Cerebellar nuclear complex (tissue), 1 donor: Measurements from ENCODE around the gene KIRREL1.

Source experiments
- DNase-seq, 2 experiments: peaks; one replicate each; lab custom pipeline; 2025; lab: John Stamatoyannopoulos, UW

The KIRREL1 gene

DNA sequence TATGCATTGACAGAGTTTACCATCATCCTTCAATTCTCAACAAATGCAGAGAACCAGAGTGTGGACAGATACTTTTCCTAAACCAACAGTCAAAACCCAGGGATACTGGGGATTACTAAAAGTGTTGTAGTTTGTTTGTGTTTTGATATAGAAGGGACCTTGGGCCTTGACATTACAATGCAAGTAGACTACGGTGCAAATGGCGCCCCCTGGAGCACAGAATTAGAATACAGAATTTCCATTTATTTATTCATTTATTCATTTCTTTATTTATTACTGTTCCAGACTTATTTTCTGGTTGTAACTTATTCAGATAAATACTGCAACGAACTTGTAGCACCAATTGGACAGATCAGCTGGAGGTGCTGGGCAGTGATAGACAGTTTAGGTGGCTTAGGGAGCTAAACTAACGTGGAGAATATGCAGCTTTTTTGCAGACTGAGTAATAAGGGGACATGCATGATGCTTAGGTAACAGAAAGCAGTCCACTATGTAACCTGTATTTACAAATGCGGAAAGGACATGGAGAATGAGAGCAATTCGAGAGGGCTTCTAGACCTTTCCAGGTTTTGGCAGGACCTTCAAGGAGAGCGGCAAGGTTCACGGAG is 42.6 kb downstream of the KIRREL1 start:
- no peak for DNase-seq

DNA sequence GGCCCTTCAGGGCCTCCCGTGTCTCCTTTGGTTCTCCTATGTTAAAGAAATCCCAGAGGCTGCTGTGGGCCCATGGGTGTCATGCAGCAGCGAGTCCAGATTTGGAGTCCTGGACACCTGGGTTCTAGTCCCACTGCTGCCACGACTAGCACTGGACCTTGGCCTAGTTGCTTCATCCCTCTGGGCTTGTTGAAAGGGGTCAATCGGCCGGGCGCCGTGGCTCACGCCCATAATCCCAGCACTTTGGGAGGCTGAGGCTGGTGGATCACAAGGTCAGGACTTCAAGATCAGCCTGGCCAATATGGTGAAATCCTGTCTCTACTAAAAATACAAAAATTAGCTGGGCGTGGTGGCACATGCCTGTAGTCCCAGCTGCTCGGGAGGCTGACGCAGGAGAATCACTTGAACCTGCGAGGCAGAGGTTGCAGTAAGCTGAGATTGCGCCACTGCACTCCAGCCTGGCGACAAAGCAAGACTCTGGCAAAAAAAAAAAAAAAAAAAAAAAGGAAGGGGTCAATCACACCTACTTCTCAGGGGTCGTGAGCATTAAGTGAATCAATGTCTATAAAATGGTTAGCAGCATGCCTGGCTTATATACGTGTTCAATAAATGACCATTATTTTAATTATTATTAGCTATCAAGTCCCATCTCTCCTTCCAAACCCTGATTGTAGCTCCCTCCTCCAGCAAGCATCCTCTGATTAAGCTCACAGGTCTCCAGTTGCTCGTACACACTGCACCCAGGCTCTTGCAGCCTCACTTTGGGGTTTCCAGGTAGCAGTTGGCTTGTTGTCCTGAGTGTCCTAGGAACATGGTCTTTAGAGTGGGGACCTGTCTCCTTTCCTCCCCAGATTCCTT is 43.8 kb downstream of the KIRREL1 start:
- no peak for DNase-seq

DNA sequence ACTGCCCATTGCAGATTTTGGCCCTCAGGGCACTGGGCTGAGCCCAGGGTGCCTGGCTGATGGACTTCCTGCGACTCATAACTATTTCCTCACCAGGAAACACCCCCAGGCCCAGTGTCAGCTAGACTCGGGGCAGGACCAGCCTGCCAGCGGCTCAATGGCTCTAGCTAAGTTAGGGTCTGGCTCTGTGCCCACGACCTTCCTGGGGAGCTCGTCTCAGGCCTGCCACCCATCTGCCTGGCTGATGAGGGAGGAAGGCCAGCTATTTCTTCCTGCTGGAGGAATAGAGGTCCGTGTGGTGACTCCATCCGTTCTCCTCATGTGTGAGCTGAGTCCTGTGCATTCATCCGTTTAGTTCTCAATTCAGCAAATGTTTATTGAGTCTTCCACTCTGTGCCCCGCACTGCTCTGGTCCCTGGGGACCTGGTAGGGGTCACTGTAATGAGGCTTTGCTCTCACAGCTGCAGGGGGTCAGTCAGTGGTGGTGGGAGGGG is 44.5 kb downstream of the KIRREL1 start:
- no peak for DNase-seq

DNA sequence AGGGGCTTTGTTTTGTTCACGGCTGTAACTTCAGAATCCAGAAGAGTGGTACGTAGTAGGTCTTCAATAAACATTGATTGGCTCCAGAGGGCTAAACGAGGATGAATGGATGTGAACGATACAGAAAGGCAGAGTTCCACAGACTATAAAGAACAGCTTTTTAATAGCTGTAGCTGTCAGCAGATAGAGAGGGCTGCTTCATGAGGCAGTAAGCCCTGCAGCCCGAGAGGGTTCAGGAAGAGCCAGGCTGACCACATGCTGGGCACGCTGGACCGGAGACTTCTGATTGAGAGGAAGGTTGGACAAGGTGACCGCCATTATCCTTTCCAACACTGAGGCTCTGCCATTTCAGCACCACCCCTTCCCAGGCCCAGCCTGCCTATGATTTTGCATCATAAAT is 45.3 kb downstream of the KIRREL1 start:
- DNase-seq, result no peak

DNA sequence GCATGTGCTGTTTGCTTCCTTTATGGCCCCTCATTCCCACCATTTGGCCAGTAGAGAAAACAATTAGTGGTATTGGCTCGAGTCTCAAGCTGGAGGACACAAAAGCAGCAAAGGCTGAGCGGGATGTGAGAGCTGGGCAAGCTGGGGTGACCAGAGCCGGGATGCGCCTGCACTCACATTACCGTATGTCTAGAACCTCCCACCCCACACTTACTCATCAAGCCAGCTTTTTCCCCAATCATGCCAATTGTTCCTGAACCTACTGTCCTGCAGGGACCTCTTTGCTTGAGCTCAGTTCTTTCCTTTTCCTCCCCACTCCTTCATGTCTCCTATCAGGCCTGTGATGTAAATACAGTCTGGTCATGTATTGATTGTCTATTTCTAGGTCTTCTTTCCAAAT is 45.9 kb downstream of the KIRREL1 start:
- DNase-seq, result no peak

DNA sequence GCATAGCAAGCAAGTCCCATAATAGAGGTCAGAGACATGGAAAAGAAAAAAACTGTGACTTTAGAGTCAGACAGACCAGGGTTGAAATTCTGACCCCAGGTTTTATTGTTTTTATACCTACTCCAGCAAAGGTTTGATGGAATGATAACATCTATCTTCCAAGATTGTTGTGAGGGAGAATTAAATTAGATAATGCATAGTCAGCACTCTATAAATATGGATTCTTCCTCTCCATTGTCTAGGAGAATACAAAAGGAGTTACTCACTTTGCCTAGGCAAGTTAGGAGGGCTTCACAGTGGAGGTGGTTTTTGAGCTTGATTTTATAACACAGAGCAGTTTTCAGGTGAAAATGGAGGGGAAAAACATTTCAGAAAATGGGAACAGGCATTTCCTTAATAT is 46.9 kb downstream of the KIRREL1 start:
- no peak for DNase-seq

DNA sequence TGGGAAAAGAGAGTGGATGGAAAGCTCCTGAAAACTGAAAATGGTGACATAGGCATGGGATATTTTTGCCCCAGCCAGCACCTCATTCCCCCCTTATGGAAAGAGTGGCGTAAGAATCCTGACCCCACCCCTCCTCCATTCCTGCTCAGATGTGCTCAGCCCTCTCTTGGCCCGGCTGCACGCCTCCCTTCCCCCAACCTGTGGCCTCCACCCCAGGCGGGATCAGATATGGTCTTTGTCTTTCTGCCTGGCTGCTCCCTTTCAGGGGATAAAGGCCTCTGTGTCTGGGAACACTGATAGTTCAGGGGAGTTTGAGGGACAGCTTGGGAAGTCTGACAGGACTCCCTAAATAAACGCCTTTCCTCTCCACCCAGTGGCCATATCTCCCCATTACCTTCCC is 49.8 kb downstream of the KIRREL1 start:
- DNase-seq, result no peak

DNA sequence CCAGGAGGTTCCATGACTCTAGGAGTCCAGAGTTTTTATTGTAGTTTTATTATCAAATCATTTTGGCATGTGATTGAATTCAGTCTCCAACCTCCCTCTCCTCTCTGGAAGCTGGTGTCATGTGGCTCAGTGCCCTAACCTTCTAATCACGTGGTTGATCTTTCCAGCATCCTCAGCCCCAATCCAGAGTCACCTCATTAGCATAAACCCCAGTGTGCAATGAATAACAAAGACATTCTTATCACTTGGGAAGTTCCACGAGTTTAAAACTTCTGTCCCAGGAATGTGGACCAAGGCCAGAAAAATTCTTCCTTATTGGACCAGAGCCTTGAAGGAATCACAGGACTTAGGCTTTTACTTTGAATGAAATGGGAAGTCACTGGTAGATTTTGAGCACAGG is 52.2 kb downstream of the KIRREL1 start:
- DNase-seq, result no peak

DNA sequence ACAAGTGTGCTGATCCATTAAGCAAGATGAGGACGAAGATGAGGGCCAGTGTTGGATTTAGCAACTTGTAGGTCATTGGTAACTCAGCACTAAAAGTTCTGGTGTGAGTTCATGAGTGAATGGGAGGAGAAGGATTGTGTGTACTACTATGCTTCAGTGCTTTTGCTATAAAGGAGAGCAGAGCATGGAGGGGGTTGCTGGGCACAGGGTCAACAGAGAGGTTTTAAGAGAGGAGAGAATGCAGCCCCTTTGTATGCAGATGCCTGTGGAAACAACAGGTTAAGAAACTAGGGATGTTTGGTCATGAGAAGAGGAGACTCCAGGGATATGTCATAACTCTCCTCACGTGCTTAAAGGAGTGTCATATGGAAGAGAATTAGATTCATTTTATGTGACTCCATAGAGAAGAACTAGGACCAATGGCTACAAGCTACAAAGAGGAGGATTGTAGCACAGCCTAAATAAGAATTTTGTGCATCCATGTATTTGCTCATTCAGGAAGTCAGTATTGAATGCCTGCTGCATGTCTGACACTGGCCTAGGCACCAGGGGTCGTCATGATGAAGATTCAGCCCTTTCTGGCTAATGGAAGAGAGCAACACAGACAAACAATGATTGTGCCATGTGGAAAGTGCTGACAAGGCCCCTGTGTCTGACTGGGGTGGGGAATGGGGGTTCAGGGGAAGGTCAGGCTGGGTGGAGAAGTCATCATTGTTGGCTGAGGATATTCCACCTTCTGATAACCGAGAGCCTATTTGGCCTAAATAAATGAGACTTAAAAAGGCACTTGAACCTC is 53.5 kb downstream of the KIRREL1 start:
- DNase-seq, result no peak

DNA sequence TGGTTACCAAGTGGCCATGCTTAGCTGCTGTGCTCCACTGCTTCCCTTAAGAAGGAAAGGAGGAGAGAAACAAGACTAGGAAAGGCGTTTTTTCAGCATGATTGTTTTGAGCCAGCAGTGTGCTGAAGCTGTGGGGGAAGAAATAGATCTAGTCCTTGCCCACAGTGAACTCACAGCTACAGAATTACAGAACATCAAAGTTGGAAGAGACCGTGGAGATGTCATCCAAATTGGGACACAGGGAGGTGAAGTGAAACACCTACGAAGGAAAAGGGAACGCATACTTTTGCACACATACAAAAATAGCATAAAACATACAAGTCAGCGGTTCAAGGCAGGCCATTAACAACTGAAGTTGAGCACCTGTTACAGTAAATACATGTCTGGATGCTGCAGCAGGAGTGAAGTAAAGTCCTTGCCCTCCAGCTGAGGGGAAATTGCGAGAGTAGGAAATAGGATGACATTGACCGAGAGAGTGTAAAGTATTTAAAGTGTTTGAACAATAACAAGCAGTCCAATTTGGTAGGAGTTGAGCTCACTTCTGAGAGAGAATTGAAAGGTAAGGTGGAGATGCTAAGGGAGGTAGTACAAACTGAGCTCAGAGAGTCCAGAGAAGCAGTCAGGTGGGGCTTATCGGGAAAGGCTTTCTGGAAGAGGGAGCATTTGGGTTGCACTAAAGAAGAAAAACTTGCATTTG is 55.1 kb downstream of the KIRREL1 start:
- no peak for DNase-seq

DNA sequence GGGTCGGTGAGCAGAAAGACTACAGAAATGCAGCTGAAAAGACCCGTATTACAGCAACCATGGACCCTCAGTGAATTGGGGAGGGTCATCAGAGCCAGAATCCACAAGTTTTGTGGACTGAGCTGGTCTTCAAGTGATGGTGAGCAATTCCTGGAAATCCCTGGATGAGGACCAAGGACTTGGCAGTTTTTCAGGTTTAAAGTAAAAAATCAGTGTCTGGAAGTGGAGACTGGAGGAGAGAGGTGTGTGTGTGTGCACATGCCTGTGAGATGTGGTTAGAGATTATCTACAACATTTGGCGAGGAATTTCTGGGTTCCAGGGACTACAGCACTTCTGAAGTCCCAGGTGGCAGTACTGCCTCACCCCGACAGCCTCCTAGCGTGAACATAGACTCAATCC is 56.4 kb downstream of the KIRREL1 start:
- DNase-seq, result no peak

DNA sequence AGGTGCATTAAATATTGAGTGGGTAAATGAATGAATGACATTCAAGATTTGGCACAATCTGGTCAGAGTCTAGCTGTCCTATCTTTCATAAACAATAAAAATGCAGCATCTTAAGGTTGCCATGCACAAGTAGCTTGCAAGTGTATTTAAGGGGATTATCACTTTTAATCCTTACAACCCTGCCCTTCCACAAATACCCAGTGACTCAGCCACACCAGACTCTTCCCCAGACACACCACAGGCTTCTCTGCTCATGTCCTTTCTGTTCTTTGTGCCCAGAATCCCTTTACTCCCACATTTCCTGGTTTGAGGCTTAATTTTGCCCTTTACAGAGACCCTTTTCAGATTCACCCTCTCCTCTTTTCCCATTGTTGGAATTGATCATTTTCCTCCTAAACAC is 59.8 kb downstream of the KIRREL1 start:
- DNase-seq, result no peak

DNA sequence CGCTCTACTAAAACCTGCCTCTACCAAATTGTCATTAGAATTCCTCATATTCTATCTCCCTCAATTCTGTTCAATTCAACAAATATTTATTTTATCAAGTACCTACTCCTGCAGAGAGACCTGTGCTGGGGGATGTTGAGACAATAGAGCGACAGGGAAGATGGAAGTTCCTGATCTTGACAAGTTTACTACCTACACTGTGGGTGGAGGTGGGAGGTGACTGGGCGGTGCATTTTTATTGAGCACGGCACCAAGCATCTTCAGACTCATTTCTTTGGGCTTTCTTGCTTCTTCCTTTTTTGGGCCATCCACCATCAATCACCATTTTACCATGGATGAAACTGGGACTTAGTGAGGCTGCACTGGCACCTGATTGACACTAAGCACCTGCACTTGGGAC is 61.3 kb downstream of the KIRREL1 start:
- no peak for DNase-seq

DNA sequence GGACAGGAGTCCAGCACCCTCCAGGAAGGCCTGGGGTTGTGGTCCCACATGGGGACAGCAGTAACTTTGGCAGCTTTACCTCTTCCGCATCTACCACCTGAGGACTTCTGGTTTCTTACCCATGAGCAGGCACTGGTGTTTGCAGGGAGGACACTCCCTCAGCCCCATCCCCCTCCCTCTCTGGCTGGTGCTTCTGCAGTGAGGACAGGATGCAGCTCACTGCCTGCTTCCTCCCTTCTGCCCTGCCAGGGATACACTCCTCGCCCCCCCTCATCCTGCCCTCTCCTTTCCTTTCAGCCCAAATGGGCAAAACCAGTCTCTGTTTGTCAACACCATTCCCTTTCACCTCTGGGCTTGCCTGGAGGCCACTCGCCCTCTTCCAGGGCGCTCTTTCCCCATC is 62.4 kb downstream of the KIRREL1 start:
- DNase-seq, result no peak

DNA sequence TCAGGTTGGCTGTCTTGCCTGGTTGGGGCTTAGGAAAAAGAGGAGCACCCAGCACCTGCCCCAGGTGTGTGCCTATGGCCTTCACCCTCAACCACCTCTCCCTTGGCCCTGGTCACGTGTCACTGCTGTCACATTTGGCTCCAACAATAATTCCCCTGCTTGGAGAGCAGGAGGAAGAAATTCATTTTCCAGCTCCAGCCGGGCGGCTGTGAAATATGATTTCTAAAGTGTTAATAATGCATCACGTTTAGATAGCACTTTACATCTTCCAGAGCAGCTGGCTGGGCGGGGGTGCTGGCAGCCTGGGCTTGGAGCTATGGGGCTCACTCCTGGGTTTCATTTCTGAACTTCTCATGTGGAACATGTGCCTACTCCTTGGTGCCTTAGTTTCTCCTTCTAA is 63.1 kb downstream of the KIRREL1 start:
- DNase-seq, result no peak

DNA sequence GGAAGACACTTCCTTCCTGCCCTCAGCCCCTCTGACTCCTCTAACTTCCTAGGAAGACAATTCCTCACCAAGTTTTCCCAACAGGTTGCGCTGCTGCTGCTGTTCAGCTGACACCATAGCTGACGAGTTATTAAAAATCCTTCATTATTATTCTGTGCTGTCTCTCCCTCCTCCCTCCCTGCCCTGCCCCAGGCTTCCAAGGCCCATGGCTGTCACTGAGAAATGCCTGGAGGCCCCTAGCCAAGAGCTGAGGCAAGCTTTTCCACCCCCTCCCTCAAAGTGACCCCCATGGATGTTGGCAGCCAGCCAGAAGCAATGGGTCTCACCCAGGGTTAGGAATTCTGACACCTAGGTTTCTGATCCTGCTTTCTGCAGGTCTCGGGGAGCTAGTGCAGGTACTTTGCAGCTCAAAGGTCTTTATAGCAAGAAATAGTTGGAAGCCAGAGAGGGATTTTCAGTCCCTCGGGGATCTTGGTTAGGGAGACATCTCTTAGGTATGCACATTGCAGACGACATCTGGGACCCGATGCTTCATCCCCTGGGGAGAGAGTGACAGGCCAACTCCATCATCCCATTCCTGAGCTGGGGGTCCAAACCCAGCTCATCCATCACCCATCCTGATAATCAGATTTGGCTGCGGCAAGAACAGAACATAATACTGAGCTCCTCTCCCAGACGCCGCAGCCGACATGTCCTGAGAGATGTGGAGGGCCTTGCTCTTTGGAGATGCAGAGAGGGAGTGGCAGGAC is 65.0 kb downstream of the KIRREL1 start:
- no peak for DNase-seq

DNA sequence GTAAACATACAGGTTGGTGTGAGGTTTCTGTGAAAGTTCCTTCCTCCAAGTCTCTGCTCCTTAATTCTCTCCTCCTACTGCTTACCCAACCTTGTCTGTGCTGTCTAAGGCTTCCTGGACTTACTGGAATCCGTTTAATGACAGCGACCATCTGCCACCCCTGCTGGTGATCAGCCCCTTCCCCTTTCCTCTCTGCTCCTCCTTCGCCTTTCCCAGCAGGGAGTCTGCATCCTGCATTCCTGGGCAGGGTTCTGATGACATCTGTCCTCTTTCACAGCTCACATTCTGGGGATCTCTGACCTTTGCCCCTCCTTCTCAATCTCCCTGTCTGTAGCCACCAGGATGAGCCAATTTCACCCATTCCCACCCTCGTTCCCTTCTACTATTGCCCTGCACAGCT is 66.5 kb downstream of the KIRREL1 start:
- DNase-seq, result no peak

DNA sequence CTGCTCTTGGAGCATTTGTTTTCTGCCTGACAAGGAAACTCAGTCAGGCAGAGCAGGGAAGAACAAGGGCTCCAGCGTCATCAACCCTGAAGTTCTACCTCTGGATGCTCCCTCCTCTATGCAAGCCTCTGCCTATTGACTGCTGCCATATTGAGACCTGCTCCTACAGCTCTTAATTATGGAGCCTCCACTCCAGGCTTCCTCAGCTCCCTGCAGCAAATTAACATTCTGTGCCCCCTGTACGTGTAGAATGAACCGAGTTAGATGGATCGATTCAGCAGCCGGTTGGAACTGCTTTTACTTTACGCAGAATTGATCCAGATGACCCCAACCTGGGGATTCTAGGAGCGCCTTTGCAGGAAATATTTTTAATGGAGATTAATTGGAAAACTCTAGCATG is 68.7 kb downstream of the KIRREL1 start:
- no peak for DNase-seq

DNA sequence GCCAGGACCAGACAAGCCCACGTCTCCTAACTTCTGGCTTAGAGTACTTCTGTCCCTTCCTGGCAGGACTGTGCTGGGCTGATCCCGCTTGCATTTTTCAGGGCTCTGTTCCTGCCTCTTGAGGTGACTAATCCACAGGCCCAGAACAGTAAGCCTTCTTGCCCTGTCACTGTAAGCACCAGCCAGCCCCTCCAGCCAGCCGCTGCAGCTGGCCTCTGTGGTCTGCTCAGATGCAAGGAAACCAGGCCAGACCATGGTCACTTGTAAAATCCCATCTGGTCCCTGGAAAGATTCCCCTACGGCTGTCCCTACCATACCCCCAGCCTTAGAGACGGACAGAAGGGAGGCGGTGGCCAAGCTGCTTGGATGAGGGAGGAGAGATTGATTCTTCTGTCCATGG is 74.2 kb downstream of the KIRREL1 start:
- no peak for DNase-seq

DNA sequence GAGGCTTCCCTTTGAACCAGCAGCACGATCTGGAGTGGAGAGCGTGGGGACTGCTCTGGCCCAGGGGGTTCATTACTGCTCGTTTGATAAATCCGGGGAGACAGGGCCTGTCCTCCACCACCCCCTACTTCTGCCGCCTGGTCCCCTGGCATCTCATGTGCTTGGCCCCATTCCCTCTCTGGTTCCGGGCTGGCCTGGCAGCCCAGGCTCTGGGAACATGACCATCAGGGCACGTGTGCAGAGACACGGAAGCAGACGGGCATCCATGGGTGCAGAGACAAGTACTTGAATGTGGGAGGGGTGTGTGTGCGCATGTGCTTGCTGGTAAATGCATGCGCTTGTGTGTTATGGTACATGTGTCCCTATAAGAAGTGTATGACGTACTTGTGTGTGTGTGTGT is 75.5 kb downstream of the KIRREL1 start:
- no peak for DNase-seq

DNA sequence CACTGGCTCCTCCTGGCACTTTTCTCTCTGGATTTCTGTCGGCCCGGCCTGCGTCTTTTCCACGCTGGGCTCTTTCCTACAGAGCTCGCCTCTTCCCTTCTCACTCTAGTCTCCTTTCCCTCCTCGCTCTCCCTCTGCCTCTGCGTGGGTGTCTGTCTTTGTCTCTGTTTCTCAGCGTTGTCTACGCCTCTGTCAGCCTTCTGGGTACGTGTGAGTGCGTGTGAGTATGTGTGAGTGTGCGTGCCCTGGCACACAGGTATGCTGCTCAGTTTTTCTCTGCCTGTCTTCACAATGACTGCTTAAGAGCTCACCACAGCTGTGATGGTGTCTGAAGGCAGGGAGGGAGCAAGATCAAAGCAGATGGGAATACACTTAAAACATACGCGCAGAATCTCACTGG is 77.7 kb downstream of the KIRREL1 start:
- DNase-seq, result no peak

DNA sequence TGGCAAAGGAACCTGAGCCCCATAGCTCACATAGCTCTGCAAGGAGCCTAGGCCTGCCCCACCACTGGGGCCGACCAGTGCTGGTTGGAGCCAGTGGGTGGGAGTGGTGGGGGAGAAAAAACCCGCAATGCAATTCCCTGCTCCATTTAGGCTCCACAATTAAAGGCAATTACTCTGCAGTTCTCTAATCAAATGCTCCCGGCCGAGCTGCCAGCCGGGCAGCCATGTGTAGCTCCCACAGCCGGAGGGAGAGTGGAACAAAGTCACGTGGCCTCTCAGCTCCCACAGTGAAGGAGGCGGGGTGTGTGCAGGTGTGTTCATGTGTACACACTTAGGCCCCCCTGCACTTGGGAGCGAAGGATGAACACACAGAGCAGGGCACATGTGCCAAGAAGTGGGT is 81.6 kb downstream of the KIRREL1 start:
- DNase-seq, result no peak
